Measurements from ENCODE around the gene LMBR1.

LMBR1 gene

GRCh38 chr7:156772725-156773124 is 120.3 kb downstream of the LMBR1 start:
- no peak for TF ChIP-seq CTCF (IDR thresholded peaks at IDR 0.05; ENCODE audit: extremely low read depth, insufficient read depth, missing control alignments)
- no peak for DNase-seq (ENCODE audit: low spot score)
- in situ Hi-C loops (cut with MboI; ENCODE audit: low pct_unique_long_range_greater_than_20kb, low sequenced_read_pairs, unreplicated experiment), result no loop called here

- TF ChIP-seq CTCF (IDR thresholded peaks at IDR 0.05; ENCODE audit: extremely low read depth, insufficient read depth, missing control alignments), result no peak
- in situ Hi-C loops (cut with MboI; ENCODE audit: low pct_unique_long_range_greater_than_20kb, low sequenced_read_pairs, unreplicated experiment), result no loop called here
- DNase-seq (ENCODE audit: low spot score), result no peak
These were observed 124.1 kb downstream of the LMBR1 start for GRCh38 chr7:156768698-156769472.

- TF ChIP-seq CTCF (IDR thresholded peaks at IDR 0.05; ENCODE audit: extremely low read depth, insufficient read depth, missing control alignments), result no peak
- in situ Hi-C loops (cut with MboI; ENCODE audit: low pct_unique_long_range_greater_than_20kb, low sequenced_read_pairs, unreplicated experiment), result no loop called here
- no peak for DNase-seq (ENCODE audit: low spot score)
These were observed 126.3 kb downstream of the LMBR1 start for GRCh38 chr7:156766666-156767065.

- no peak for TF ChIP-seq CTCF (IDR thresholded peaks at IDR 0.05; ENCODE audit: extremely low read depth, insufficient read depth, missing control alignments)
- in situ Hi-C loops (cut with MboI; ENCODE audit: low pct_unique_long_range_greater_than_20kb, low sequenced_read_pairs, unreplicated experiment), result no loop called here
These were observed 126.9 kb downstream of the LMBR1 start for GRCh38 chr7:156765901-156766656.

GRCh38 chr7:156764766-156765165 is 128.2 kb downstream of the LMBR1 start:
- TF ChIP-seq CTCF (IDR thresholded peaks at IDR 0.05; ENCODE audit: extremely low read depth, insufficient read depth, missing control alignments), result no peak
- no peak for DNase-seq (ENCODE audit: low spot score)
- in situ Hi-C loops (cut with MboI; ENCODE audit: low pct_unique_long_range_greater_than_20kb, low sequenced_read_pairs, unreplicated experiment), result no loop called here

More at GRCh38 chr7:156765901-156766656, 126.9 kb downstream of the LMBR1 start:
- DNase-seq (ENCODE audit: low spot score), result no peak

GRCh38 chr7:156764016-156764669 is 128.8 kb downstream of the LMBR1 start:
- no peak for DNase-seq (ENCODE audit: low spot score)
- in situ Hi-C loops (cut with MboI; ENCODE audit: low pct_unique_long_range_greater_than_20kb, low sequenced_read_pairs, unreplicated experiment), result no loop called here

More at GRCh38 chr7:156764016-156764669, 128.8 kb downstream of the LMBR1 start:
- TF ChIP-seq CTCF (IDR thresholded peaks at IDR 0.05; ENCODE audit: extremely low read depth, insufficient read depth, missing control alignments), result no peak
